Kidney (tissue), 14 donors: ENCODE measurements around the gene CLEC16A. TPM values are rescaled to one million over a fixed set of nuclear protein-coding genes. Genes with fewer than 3 reads are reported as not detected.

Source experiments
- DNase-seq, 5 donors: peaks; one replicate each; pipeline ENCODE4 v3.0.0-alpha.2; 2013 to 2020
- FAIRE-seq: peaks from 2 replicates; lab custom pipeline; 2012; peaks lifted over from hg19 to GRCh38; lab: Jason Lieb, UNC
- H3K27ac ChIP-seq, 2 donors: one replicate each; pipeline ENCODE4 v1.7.0; 2013; ENCODE audit warnings: low read depth in 2 of 2, low read length in 2 of 2, inconsistent platforms in 1 of 2
- H3K27me3 ChIP-seq: one replicate; pipeline ENCODE4 v1.7.1; 2013; ENCODE audit warnings: low read length, inconsistent platforms; ENCODE audit not compliant: control insufficient read depth, insufficient read depth
- H3K36me3 ChIP-seq, 3 donors: one replicate each; pipeline versions ENCODE4 v1.7.0 to v1.7.1; 2013; ENCODE audit warnings: low read length in 3 of 3, control low read depth in 1 of 3, inconsistent platforms in 1 of 3; ENCODE audit not compliant: insufficient read depth in 3 of 3, control insufficient read depth in 2 of 3
- H3K4me1 ChIP-seq, 3 donors: one replicate each; pipeline versions ENCODE4 v1.7.0 to v1.7.1; 2013; ENCODE audit warnings: low read length in 3 of 3, inconsistent platforms in 1 of 3, low read depth in 1 of 3; ENCODE audit not compliant: control insufficient read depth in 2 of 3, insufficient read depth in 2 of 3
- H3K4me3 ChIP-seq, 3 donors: one replicate each; pipeline versions ENCODE4 v1.7.0 to v1.8.1; 2013; ENCODE audit warnings: low read length in 3 of 3, control low read depth in 1 of 3, inconsistent platforms in 1 of 3
- H3K9ac ChIP-seq, 3 donors: one replicate each; pipeline versions ENCODE4 v1.7.0 to v1.7.1; 2013; ENCODE audit warnings: low read length in 3 of 3, control low read depth in 1 of 3, inconsistent platforms in 1 of 3
- H3K9me3 ChIP-seq, 3 donors: one replicate each; pipeline versions ENCODE4 v1.7.0 to v1.7.1; 2013; ENCODE audit warnings: low read length in 3 of 3, control low read depth in 1 of 3, inconsistent platforms in 1 of 3; ENCODE audit not compliant: control insufficient read depth in 2 of 3, insufficient read depth in 1 of 3
- CTCF ChIP-seq: IDR thresholded peaks from 3 replicates; pipeline ENCODE4 v1.5.1; 2012; ENCODE audit warnings: mild to moderate bottlenecking, moderate library complexity, borderline replicate concordance; ENCODE audit not compliant: insufficient read depth; ENCODE audit errors: extremely low read depth
- intact Hi-C: fragments of 100-400 bp; cut with DNase I; formaldehyde crosslinking; loops from one replicate; pipeline ENCODE4 v1.11.1; 2022
- polyA plus RNA-seq: library from polyadenylated mRNA; stranded (reverse); fragments of 350-450 nt; fragmentation: Illumina TruSeq; extraction: RNeasy Lipid Tissue Mini Kit (QIAGEN cat#74804); gene quantifications from one replicate; pipeline ENCODE4 v1.2.3, GENCODE V29; 2014; ENCODE audit warnings: low read depth, low replicate concordance; ENCODE audit not compliant: insufficient read depth
- total RNA-seq: library from RNA; stranded (reverse); fragmentation: NEBNext Ultra II Directional; extraction: Animal tissue kit (Norgen Biotek cat#: 25700); gene quantifications from one replicate; pipeline ENCODE4 v1.2.1, GENCODE V29; 2021
- donor health status: control.
- donor health status: control.
- donor health status: control.
- donor health status: control.
- donor health status: control.
- donor health status: DM: yes; HTN: yes; CAD: no.
- donor health status: Normal renal cell carcinoma (clear cell type).

The CLEC16A gene
- total and polyA plus RNA-seq, 2 donors from 2014 or later: 10.8 to 51.9 TPM

- intact Hi-C loops: no loop called here
- FAIRE-seq (no peak), DNase-seq (peak in 2 of 5 donors; percentile 71 to 92)
- no peak for TF ChIP-seq CTCF
- no peaks in the 10 kb centered on the region for H3K27me3 ChIP-seq
- peaks cover 17 to 46% (median 39%) of the 10 kb centered on the region in 3 donors for H3K4me1 ChIP-seq
- H3K9me3 ChIP-seq: no peaks in the 10 kb centered on the region
- H3K4me3 ChIP-seq: no peak overlapping the region
- no peak overlapping the region for H3K27ac ChIP-seq
- no peak overlapping the region for H3K9ac ChIP-seq
- peaks cover 0 to 3% (median 3%) of the 10 kb centered on the region in 3 donors for H3K36me3 ChIP-seq
Measured at GRCh38 chr16:11129378-11129781, 185.0 kb downstream of the CLEC16A start.

- H3K4me3 ChIP-seq: no peak overlapping the region
- H3K9ac ChIP-seq: peak overlapping the region in 2 of 3 donors; percentile 9 to 25
- FAIRE-seq (no peak), DNase-seq (no peak)
- H3K9me3 ChIP-seq: no peaks in the 10 kb centered on the region
- no peaks in the 10 kb centered on the region for H3K27me3 ChIP-seq
- no peaks in the 10 kb centered on the region for H3K36me3 ChIP-seq
- H3K27ac ChIP-seq: peak overlapping the region; percentile 74 to 83
- intact Hi-C loops: no loop called here
- TF ChIP-seq CTCF: no peak
- peaks cover 17 to 46% (median 39%) of the 10 kb centered on the region in 3 donors for H3K4me1 ChIP-seq
Measured at GRCh38 chr16:11130978-11131665, 186.8 kb downstream of the CLEC16A start.

GRCh38 chr16:11131706-11132105 is 187.3 kb downstream of the CLEC16A start:
- H3K27me3 ChIP-seq: no peaks in the 10 kb centered on the region
- H3K27ac ChIP-seq: peak overlapping the region; percentile 74 to 83
- TF ChIP-seq CTCF: no peak
- no peak for DNase-seq
- H3K4me3 ChIP-seq: no peak overlapping the region
- H3K9ac ChIP-seq: no peak overlapping the region
- H3K9me3 ChIP-seq: no peaks in the 10 kb centered on the region
- H3K36me3 ChIP-seq: no peaks in the 10 kb centered on the region
- intact Hi-C loops: no loop called here
- no peak for FAIRE-seq
- peaks cover 17 to 46% (median 41%) of the 10 kb centered on the region in 3 donors for H3K4me1 ChIP-seq
